Measurements from ENCODE around the gene NLRP9.

NLRP9 gene

GRCh38 chr19:55686311-55687050, 51.7 kb downstream of the NLRP9 start:
- no peak for DNase-seq

GRCh38 chr19:55685776-55686175, 52.4 kb downstream of the NLRP9 start:
- no peak for DNase-seq

DNA sequence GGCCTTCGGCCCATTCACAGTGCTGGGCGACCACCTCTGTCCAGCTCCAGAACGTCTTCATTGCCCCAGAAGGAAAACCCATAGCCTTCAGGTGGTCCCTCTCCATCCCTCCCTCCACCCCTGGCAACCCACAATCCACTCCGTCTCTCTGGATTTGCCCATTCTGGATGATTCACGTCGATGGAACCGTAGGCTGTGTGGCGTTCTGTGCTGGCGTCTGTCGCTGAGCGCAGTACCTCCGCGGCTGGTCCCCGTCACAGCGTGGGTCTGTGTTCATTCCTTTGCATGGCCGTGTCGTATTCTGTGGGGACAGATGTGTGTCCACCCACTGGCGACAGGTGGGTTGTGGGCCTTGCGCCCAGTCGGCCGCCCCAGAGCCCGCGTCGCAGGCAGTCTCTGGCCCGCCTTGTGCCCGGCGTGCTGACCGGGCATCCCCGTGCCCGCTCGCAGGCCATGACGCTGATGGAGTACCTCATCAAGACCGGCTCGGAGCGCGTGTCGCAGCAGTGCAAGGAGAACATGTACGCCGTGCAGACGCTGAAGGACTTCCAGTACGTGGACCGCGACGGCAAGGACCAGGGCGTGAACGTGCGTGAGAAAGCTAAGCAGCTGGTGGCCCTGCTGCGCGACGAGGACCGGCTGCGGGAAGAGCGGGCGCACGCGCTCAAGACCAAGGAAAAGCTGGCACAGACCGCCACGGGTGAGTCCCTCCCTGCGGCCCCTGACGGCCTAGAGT, 53.1 kb downstream of the NLRP9 start:
- no peak for DNase-seq

DNA sequence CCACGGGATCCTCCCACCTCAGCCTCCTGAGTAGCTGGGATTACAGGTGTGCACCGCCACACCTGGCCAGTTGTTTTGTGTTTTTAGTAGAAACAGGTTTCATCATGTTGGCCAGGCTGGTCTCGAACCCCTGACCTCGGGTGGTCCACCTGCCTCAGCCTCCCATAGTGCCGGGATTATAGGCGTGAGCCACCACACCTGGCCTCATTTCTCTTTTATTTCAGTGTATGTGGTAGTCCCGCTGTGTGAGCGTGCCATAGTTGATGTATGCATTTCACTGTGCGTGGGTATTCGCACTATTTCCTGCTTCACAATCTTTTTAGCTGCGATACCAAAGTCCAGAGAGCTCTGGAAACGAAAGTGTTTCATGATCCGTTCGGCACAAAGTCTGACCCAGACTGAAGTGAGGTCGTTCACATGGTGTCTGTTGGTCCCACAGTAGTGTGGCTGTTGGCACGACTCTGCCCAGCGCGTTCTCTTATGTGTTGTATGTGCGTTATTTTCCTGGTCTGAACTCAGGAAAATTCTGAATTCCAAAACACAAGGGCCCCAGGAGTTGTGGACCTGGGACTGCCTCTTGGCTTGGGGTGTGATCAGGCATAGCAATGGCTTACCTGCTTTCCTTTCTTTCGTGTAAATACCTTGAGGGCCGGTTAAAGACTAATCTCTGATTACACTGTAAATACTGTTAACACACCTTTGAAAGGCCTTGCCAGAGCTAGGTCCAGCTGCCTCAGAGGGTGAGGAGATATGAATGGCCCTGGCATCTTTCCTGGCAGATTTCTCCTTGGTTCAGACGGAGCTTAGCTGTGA, 54.5 kb downstream of the NLRP9 start:
- DNase-seq: no peak

- DNase-seq: no peak
Observed at GRCh38 chr19:55681131-55682092, 56.8 kb downstream of the NLRP9 start.

- DNase-seq: no peak
Observed at GRCh38 chr19:55680339-55681130, 57.7 kb downstream of the NLRP9 start.

- no peak for DNase-seq
Observed at GRCh38 chr19:55679343-55680257, 58.6 kb downstream of the NLRP9 start.

GRCh38 chr19:55678121-55678671, 60.0 kb downstream of the NLRP9 start:
- DNase-seq: no peak

- no peak for DNase-seq
Observed at GRCh38 chr19:55677572-55678028, 60.6 kb downstream of the NLRP9 start.

DNA sequence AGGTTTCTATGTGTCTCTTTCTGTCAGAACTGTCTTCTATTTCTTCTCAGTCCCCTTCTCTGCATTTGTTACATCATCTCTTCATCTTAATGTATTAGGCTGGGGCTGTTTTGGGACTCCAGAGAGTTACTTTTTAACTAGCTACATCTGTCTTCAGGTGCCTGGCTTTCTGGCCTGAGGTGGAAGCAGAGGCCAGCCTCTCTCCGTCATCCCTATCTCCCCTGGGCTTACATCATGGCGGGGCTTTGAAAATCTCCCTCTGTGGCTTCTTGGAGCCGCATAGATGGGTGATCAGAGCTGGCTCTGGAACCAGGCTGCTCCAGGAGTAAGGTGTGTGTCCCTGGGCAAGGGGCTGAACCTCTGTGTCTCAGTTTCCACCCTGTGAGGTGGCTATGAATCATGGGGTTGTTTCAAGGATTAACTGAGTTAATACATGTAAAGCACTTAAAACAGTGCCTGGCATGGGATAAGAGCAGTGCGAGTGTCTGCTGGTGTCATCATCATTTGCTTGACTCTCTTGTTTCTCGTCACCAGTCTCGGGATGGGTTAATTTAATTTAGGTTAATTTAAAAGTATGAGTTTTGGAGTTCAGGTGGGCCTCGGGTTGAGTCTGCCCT, 61.2 kb downstream of the NLRP9 start:
- no peak for DNase-seq

- no peak for DNase-seq
Observed at GRCh38 chr19:55676383-55676782, 61.8 kb downstream of the NLRP9 start.

GRCh38 chr19:55675661-55676354, 62.4 kb downstream of the NLRP9 start:
- no peak for DNase-seq

- peak; percentile 91 for DNase-seq
Observed at GRCh38 chr19:55674841-55675660, 63.2 kb downstream of the NLRP9 start, which contains the start of gene EPN1. TSS of gene EPN1 (plus strand) at chr19:55675226. CDS start at chr19:55678628, 3,402 bp downstream.

GRCh38 chr19:55674459-55674840, 63.8 kb downstream of the NLRP9 start:
- no peak for DNase-seq

DNA sequence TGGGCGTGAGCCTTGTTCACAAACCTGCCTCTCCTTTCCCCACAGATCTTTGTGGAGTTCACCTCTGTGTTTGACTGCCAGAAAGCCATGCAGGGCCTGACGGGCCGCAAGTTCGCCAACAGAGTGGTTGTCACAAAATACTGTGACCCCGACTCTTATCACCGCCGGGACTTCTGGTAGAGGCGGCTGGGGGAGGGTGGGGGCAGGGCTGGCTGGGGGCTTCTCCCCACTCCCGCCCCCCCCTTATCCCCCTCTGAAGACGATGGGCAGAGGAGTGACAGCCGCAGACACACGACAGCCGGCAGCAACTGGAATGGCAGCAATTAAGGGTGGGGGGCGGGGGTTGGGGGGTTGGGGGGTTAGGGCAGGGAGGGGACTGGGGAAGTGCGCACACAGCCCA, 64.3 kb downstream of the NLRP9 start:
- DNase-seq: no peak

- no peak for DNase-seq
Observed at GRCh38 chr19:55673465-55673864, 64.7 kb downstream of the NLRP9 start.

DNA sequence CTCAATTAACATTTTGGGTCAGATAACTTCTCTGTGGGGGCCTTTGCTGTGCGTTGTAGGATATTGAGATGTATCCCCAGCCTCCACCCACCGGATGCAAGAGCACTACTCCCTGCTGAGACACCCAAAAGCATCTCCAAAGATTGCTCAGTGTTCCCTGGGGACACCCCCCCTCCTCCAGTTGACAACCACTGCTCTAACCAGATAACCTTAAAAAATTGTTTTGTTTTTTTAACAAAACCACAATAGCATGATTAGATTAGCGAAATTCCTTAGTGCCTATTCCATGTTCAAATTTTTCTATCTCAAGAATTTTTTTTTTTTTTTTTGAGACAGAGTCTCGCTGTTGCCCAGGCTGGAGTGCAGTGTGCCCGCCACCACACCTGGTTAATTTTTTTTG, 65.8 kb downstream of the NLRP9 start:
- DNase-seq: no peak

- no peak for DNase-seq
Observed at GRCh38 chr19:55671054-55671378, 67.2 kb downstream of the NLRP9 start.
